Activated T-helper 9 cell treated with anti-CD3 and anti-CD28 coated beads, Interleukin-2, amount 50 U/mL, for 16 hours (primary cell): ENCODE measurements around the gene COX10.
A peak's percentile ranks its signal among the peaks of the same experiment; 100 is the strongest.
"Not testable (repeated sequence)": the region's sequence is repeated elsewhere in the genome, so short reads cannot be mapped to it uniquely, and the experiment has no call there.

Experiments used
- DNase-seq: peaks from one replicate; pipeline ENCODE4 v3.0.0-alpha.2; 2020; ENCODE audit warnings: low read depth

The COX10 gene

DNA sequence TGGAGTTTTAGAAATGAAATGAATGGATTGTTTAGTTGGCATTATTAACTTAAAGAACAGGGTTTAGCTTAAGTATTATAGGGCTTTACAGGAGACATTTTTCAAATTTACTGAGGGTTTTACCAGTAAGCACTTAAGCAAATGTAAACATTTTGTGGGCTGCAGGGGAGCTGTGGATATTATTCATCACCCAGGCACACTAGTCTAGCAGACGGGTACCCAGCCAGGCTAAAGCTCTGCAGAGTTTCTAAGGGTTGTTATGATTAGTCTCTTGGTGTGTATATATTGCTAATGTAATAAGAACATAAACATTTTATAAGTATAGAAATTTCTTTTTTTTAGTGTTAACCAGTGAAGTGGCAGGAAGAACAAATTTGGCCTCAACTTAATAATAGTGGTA, 110.6 kb downstream of the COX10 start:
- DNase-seq: not testable (repeated sequence)

DNA sequence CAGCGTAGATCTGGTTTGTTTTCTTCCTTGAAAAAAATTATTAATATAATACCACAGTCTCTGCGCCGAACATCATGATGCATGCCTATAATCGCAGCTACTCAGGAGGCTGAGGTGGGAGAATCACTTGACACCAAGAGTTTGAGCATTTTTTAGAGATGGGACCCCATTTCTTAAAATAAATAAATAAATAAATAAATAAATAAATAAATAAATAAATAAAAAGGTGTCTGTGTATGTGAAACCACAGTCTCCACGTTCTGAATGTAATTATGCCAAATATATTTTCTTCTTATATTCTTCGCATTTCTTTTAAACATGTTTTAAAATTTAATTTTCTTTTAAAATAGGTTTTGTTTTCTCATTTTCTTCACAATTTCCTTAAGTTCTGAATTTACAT, 112.8 kb downstream of the COX10 start:
- not testable (repeated sequence) for DNase-seq

GRCh38 chr17:14184536-14184935, 115.2 kb downstream of the COX10 start:
- DNase-seq: not testable (repeated sequence)

- not testable (repeated sequence) for DNase-seq
These were observed 117.1 kb downstream of the COX10 start for GRCh38 chr17:14186443-14186842.

DNA sequence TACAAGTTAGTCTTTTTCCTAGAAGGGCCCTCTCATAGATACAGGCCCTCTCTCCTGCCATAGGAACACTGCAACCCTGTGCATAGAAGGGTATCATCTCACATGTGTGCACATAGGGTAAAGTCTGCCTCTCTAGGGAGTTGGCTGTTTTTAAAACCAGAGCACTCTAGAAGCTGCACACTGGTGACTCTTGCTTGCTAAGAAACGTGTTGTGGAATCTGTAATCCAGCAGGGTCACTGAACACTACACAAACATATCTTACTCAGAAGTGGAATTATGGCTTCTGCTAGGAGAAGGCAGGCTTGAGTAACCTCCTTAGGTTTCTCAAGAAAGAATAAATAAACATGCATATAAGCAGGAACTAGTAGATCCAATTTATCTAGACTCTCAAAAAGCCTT, 121.5 kb downstream of the COX10 start:
- not testable (repeated sequence) for DNase-seq

DNA sequence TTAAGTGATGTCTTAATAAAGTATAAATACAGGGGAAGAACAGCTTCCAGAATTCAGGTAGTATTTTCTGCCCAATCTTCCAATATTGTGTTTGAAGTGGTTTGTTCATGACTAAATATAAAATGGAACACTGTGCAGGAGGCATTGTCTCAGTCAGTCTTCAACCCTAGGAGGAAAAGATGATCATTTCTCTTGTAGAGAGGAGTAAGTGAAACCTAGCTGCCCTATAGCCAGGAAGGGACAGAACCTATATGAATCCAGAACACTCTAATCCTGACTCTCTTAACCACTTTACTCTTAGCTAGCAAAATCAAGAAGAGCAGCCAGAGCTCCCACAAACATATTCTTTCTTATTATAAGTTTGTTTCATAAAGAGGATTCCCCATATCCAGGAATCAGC, 122.2 kb downstream of the COX10 start:
- not testable (repeated sequence) for DNase-seq

DNA sequence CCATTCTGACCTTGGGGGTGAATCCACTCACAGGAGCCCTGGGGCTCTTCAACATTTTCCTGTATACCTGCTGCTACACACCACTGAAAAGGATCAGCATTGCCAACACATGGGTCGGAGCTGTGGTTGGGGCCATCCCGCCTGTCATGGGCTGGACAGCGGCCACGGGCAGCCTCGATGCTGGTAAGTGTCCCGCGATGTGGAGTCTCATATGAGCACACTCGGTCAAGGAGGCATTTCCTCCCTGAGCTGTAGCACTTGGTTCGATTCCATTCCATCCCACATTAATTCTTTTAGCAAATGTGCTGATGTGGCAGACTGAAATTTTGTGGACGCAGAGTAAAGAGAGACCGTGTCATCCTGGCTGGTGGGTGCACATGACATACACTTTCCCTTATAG, 122.7 kb downstream of the COX10 start:
- not testable (repeated sequence) for DNase-seq

DNA sequence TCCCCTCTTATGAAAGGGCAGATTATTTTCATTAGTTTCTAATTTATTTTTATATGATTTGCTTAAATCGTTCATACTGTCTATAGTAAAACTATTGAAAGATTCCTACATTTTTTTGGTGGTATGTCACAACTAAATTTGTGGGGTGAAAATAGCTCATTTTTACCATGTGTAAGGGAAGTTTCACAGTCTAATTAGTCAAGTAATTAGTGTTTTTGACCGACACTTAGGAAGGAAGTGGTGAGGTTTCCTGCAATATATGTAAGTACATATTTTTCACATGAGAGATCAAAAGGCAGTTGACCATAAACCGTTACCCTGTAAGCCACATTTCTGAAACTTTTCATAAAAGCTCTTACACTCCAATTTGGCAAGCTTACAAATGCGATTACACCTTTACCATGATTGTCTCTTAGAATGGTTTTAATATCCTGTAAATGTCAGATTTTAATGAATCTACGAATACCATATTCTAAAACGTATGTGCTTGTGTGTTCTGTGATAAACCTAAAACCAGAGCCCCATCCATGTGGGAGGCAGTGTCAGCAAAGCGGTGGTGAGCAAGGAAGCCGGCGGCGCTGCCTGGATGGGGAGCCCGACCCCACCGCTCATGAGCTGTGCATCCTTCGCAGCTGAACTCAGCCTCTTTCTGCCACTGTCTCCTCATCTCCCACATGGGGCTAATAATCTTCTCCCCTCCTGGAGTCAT, 123.5 kb downstream of the COX10 start:
- not testable (repeated sequence) for DNase-seq

GRCh38 chr17:14196377-14196997, 127.2 kb downstream of the COX10 start:
- DNase-seq: no peak

GRCh38 chr17:14197057-14197456, 127.8 kb downstream of the COX10 start:
- DNase-seq: no peak

DNA sequence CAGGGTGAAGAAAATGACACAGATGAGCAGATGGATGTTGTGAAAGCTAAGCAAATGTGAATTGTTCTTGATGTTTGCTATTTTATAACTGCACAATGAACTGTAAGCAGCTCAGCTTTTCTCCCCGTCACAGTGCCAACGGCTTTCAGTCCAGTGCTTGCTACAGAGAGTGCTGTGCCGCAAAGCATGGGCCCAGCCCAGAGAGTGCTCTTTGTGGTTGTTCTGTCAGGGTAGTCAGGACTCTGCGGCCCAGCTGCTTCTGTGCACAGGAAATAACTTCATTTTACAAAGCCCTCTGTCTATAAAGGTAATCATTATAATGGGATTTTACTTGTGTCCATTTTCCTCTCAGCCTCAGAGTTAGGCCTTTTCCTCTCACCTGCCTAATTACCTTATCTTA, 128.3 kb downstream of the COX10 start:
- DNase-seq: peak; percentile 31

GRCh38 chr17:14198013-14198412, 128.7 kb downstream of the COX10 start:
- no peak for DNase-seq

DNA sequence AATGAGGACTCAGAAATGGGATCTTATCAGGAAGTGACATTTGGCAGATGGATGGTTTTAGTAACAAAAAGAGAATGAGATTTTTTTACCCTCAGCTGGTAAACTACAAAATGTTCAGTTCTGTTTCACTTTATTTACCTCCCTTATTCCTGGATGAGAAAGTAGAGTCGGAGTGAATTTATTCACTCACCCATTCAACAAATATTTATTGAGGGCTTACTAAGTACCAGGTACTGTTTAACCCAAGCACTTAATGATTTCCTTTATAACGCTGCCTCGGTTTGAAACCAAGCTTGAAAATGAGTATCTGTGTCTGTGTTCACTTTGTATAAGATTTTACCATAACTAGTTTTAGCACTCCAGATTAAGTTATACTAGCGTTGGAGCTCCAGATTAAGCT, 129.3 kb downstream of the COX10 start:
- DNase-seq: no peak

GRCh38 chr17:14199601-14200000, 130.3 kb downstream of the COX10 start:
- no peak for DNase-seq

- DNase-seq: no peak
These were observed 131.1 kb downstream of the COX10 start for GRCh38 chr17:14200354-14200753.

DNA sequence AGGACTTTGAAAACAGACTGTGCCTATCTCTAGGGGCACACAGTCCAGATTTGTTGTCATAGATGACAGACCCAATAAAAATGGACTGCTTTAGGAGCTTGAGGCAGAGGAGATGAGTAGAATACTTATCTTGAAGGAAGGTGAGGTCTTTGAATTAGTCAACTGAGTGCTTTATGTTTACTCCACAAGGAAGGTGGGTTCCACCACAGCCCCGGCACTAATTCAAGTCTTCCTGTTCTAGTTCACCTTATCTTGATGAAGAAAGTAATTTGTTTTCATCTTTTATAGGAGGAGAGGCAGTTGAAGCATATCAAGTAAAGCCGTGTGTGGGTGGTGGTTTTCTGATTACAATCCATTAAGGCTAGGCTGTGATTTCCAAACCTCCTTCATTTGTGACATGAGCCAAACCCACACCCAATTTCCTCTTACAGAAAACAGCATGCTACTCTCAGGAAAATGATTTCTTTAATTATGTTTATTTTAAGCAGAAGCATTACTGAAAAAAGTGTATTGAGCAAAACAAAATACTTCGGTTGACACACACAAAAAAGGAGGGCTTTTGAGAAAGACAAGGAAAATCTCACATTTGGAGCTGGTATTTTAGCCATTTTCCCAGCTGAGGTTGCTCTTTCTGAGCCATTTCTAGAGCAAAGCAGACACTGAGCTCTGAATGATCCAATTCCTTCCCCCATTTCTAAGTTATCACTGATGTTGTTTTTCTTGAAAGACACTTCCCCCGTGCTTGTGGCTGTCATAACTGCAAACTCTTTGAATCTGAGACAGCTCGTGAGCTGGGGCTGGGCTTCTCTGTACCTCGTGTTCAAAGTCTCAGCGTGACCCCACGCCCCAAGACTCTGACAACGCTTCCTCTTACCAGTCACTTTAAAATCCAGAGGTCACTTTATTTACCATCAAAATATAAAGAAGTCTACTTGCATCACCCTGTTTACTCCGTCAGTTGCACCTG, 132.0 kb downstream of the COX10 start:
- no peak for DNase-seq

GRCh38 chr17:14201988-14202380, 132.7 kb downstream of the COX10 start:
- DNase-seq: no peak

GRCh38 chr17:14202388-14203166, 133.3 kb downstream of the COX10 start:
- DNase-seq: no peak

- no peak for DNase-seq
These were observed 134.1 kb downstream of the COX10 start for GRCh38 chr17:14203388-14203787.

DNA sequence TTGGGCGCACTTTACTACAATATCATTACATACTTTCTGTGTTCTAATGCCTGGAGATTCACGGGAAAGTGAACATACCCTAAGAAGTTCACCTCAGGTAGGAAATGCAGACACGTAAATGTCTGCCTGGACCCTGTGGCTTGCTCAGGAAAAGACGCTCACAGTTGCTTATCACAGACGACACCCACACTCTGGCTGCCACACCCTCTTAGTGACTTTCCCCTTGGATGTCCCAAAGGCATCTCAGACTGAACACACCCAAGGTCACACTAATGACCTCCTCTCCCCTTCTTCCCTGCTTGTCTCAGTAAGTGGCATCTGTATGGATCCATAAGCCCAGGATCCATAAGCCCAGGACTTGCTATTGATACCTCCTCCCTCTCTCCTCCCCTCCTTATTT, 134.8 kb downstream of the COX10 start:
- DNase-seq: no peak

DNA sequence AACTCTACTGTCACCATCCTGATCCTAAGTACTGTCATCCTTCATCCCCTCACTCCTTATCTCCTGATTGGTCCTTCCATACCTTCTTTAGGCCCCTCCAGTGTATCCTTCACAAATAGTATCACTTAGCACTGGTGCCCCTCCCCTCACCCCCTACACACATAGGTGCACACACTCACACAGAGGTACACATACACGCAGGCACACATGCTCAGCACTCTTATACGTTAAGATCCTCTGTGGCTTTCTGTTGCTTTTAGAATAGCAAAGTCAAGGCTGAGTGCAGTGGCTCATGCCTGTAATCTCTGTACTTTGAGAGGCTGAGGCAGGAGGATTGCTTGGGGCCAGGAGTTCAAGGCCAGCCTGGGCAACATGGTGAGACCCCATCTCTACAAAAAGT, 135.2 kb downstream of the COX10 start:
- DNase-seq: no peak

DNA sequence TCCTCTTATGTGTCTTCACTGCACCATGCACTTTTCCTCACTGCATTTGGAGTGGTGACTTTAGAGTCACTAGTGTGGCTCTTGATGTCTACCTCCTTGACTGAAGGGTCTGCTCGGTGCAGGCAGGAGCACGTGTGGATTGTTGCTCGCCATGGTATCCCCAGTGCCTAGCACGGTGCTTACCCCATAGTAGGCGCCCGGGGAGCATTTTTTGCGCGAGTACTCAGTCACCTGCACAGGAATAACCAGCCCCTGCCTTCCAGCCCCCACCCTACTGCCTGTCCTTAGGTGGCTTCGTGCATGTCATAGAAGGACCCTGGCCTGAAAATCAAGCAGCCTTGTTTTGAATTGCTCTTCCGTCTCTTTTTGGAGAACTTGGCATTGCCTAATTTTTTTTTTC, 136.1 kb downstream of the COX10 start:
- DNase-seq: no peak
